H1 (cell line): ENCODE measurements around the gene PEX14. TPM values are rescaled to one million over a fixed set of nuclear protein-coding genes. Genes with fewer than 3 reads are reported as not detected.

Source experiments
- CTCF ChIA-PET: fragments of 300-600 bp; sonication (Branson Sonifier 250); formaldehyde crosslinking; loops from one replicate; lab custom pipeline; 2021; ENCODE audit not compliant: partially characterized antibody; lab: Charles Lee
- POLR2A ChIA-PET: fragments of 300-600 bp; sonication (Branson Sonifier 250); formaldehyde crosslinking; loops from one replicate; lab custom pipeline; 2021; ENCODE audit warnings: inconsistent platforms; ENCODE audit not compliant: partially characterized antibody; lab: Charles Lee
- DNase-seq, 2 experiments: peaks; one replicate each; pipeline versions ENCODE4 v3.0.0 to v3.0.0-alpha.2; 2010 to 2022; ENCODE audit warnings: low spot score in 2 of 2, low read depth in 1 of 2, mixed read lengths in 1 of 2
- FAIRE-seq: peaks from 2 replicates; lab custom pipeline; 2011; peaks lifted over from hg19 to GRCh38; lab: Jason Lieb, UNC
- H2AFZ ChIP-seq: 2 replicates; pipeline ENCODE4 v1.8.1; 2012; ENCODE audit warnings: low read length, inconsistent platforms
- H2AK5ac ChIP-seq: 2 replicates; pipeline ENCODE4 v1.6.1; 2013; ENCODE audit warnings: low read depth, low read length
- H2BK120ac ChIP-seq: replicated peaks from 2 replicates; pipeline ENCODE3; 2013; ENCODE audit warnings: low read depth, low read length, inconsistent platforms
- H2BK12ac ChIP-seq: 2 replicates; pipeline ENCODE4 v1.6.1; 2013; ENCODE audit warnings: low read depth, low read length
- H2BK15ac ChIP-seq: 2 replicates; pipeline ENCODE4 v1.6.1; 2013; ENCODE audit warnings: low read length
- H2BK20ac ChIP-seq: 2 replicates; pipeline ENCODE4 v1.6.1; 2013; ENCODE audit warnings: low read length
- H2BK5ac ChIP-seq: 2 replicates; pipeline ENCODE4 v1.6.1; 2013; ENCODE audit warnings: low read depth, low read length
- H3K14ac ChIP-seq: 2 replicates; pipeline ENCODE4 v1.6.1; 2013; ENCODE audit warnings: inconsistent platforms; ENCODE audit not compliant: insufficient read length
- H3K18ac ChIP-seq: 2 replicates; pipeline ENCODE4 v1.6.1; 2013; ENCODE audit warnings: low read length; ENCODE audit errors: extremely low read depth
- H3K23ac ChIP-seq: 2 replicates; pipeline ENCODE4 v1.6.1; 2013; ENCODE audit warnings: inconsistent platforms; ENCODE audit not compliant: insufficient read length
- H3K23me2 ChIP-seq: 2 replicates; pipeline ENCODE4 v1.6.1; 2013; ENCODE audit warnings: low read depth, low read length
- H3K27ac ChIP-seq: 2 replicates; pipeline ENCODE4 v1.6.1; 2011; ENCODE audit warnings: low read depth, low read length, inconsistent platforms
- H3K27me3 ChIP-seq, 4 experiments: replicated peaks in 1 of 4; 1 replicate in 1 of 4; 2 replicates in 3 of 4; pipeline versions ENCODE4 v1.6.1 to v1.8.1; 2011 to 2013; ENCODE audit warnings: low read length in 3 of 4, mild to moderate bottlenecking in 3 of 4, inconsistent platforms in 2 of 4, mixed read lengths in 2 of 4, moderate library complexity in 1 of 4; ENCODE audit not compliant: control insufficient read depth in 3 of 4, insufficient read depth in 3 of 4; ENCODE audit errors: extremely low read depth in 1 of 4
- H3K36me3 ChIP-seq, 4 experiments: 2 replicates each; pipeline versions ENCODE4 v1.6.1 to v1.8.1; 2011 to 2013; ENCODE audit warnings: mild to moderate bottlenecking in 4 of 4, low read length in 3 of 4, moderate library complexity in 2 of 4, control low read depth in 1 of 4, inconsistent platforms in 1 of 4; ENCODE audit not compliant: insufficient read depth in 4 of 4, control insufficient read depth in 2 of 4
- H3K4ac ChIP-seq: replicated peaks from 2 replicates; pipeline ENCODE3; 2013; ENCODE audit warnings: low read length, low read depth, mixed read lengths, inconsistent platforms; ENCODE audit not compliant: insufficient read length
- H3K4me1 ChIP-seq, 4 experiments: replicated peaks in 1 of 4; 1 replicate in 1 of 4; 2 replicates in 3 of 4; pipeline versions ENCODE4 v1.6.1 to v1.8.1; 2011 to 2013; ENCODE audit warnings: low read length in 3 of 4, inconsistent platforms in 2 of 4, mixed read lengths in 1 of 4; ENCODE audit not compliant: insufficient read depth in 4 of 4, control insufficient read depth in 3 of 4
- H3K4me2 ChIP-seq, 2 experiments: 2 replicates each; pipeline versions ENCODE4 v1.6.1 to v1.8.1; 2011 to 2013; ENCODE audit warnings: low read depth in 2 of 2, low read length in 2 of 2, control low read depth in 1 of 2, inconsistent platforms in 1 of 2, mild to moderate bottlenecking in 1 of 2; ENCODE audit not compliant: insufficient read depth in 1 of 2
- H3K4me3 ChIP-seq, 4 experiments: fragments of 200-600, 300-600 bp in 1 of 4; sonication (generic), shearing (Covaris generic), sonication (Bioruptor Twin) in 1 of 4; 2 replicates each; pipeline versions ENCODE4 v1.5.1 to v1.8.1; 2011 to 2016; ENCODE audit warnings: low read length in 4 of 4, low read depth in 3 of 4, control low read depth in 2 of 4, inconsistent platforms in 2 of 4, mild to moderate bottlenecking in 2 of 4, mixed read lengths in 1 of 4, moderate library complexity in 1 of 4; ENCODE audit not compliant: insufficient read depth in 2 of 4; ENCODE audit errors: extremely low read depth in 1 of 4
- H3K56ac ChIP-seq: replicated peaks from 2 replicates; pipeline ENCODE3; 2013; ENCODE audit warnings: low read depth, mild to moderate bottlenecking, mixed read lengths, low read length, inconsistent platforms; ENCODE audit not compliant: insufficient read length
- H3K79me1 ChIP-seq: 2 replicates; pipeline ENCODE4 v1.6.1; 2013; ENCODE audit warnings: low read depth, low read length, control low read depth
- H3K79me2 ChIP-seq, 2 experiments: 2 replicates each; pipeline versions ENCODE4 v1.6.1 to v1.8.1; 2012 to 2013; ENCODE audit warnings: low read length in 2 of 2, mild to moderate bottlenecking in 2 of 2, inconsistent platforms in 1 of 2; ENCODE audit not compliant: insufficient read depth in 2 of 2, control insufficient read depth in 1 of 2
- H3K9ac ChIP-seq, 4 experiments: replicated peaks in 1 of 4; 1 replicate in 1 of 4; 2 replicates in 3 of 4; pipeline versions ENCODE4 v1.6.1 to v1.8.1; 2011 to 2013; ENCODE audit warnings: low read depth in 3 of 4, low read length in 3 of 4, control low read depth in 2 of 4, mild to moderate bottlenecking in 2 of 4, moderate library complexity in 2 of 4, inconsistent platforms in 1 of 4; ENCODE audit errors: extremely low read depth in 1 of 4
- H3K9me3 ChIP-seq, 2 experiments: 2 replicates each; pipeline versions ENCODE4 v1.6.1 to v1.8.1; 2012 to 2013; ENCODE audit warnings: mild to moderate bottlenecking in 2 of 2, moderate library complexity in 2 of 2, control low read depth in 1 of 2, inconsistent platforms in 1 of 2, low read depth in 1 of 2, low read length in 1 of 2, mixed read lengths in 1 of 2; ENCODE audit not compliant: insufficient read depth in 2 of 2
- H4K20me1 ChIP-seq, 2 experiments: replicated peaks in 1 of 2; 2 replicates each; pipeline versions ENCODE3 to v1.8.1; 2011 to 2013; ENCODE audit warnings: inconsistent platforms in 2 of 2, low read length in 2 of 2, mild to moderate bottlenecking in 1 of 2; ENCODE audit not compliant: insufficient read depth in 2 of 2, control insufficient read depth in 1 of 2
- H4K5ac ChIP-seq: 2 replicates; pipeline ENCODE4 v1.6.1; 2013; ENCODE audit warnings: low read length, low read depth, mixed read lengths, inconsistent platforms; ENCODE audit not compliant: insufficient read length
- H4K8ac ChIP-seq: 2 replicates; pipeline ENCODE4 v1.8.0; 2013; ENCODE audit warnings: mild to moderate bottlenecking, moderate library complexity, low read length, inconsistent platforms; ENCODE audit not compliant: insufficient read depth; ENCODE audit errors: extremely low read depth
- H4K91ac ChIP-seq: replicated peaks from 2 replicates; pipeline ENCODE3; 2013; ENCODE audit warnings: low read length, mixed read lengths, inconsistent platforms; ENCODE audit not compliant: insufficient read length
- ATF2 ChIP-seq: IDR thresholded peaks from 2 replicates; pipeline ENCODE4 v1.6.1; 2012; ENCODE audit warnings: low read length, inconsistent platforms
- CEBPB ChIP-seq: IDR thresholded peaks from 2 replicates; pipeline ENCODE4 v1.6.1; 2012; ENCODE audit warnings: low read depth, low read length
- CHD1 ChIP-seq: IDR thresholded peaks from 2 replicates; pipeline ENCODE4 v1.6.1; 2012; ENCODE audit warnings: low read depth, low read length, improper control_type of control experiment
- GTF2F1 ChIP-seq: IDR thresholded peaks from 2 replicates; pipeline ENCODE4 v1.6.1; 2012; ENCODE audit warnings: low read depth, low read length, improper control_type of control experiment, borderline replicate concordance
- MAX ChIP-seq: IDR thresholded peaks from 2 replicates; pipeline ENCODE4 v1.6.1; 2012; ENCODE audit warnings: inconsistent platforms
- NANOG ChIP-seq: IDR thresholded peaks from 2 replicates; pipeline ENCODE4 v1.6.1; 2011; ENCODE audit warnings: low read length, low read depth, mild to moderate bottlenecking, inconsistent platforms; ENCODE audit not compliant: insufficient read depth, poor library complexity, severe bottlenecking
- RXRA ChIP-seq: IDR thresholded peaks from 2 replicates; pipeline ENCODE4 v1.6.1; 2011; ENCODE audit warnings: low read depth, mild to moderate bottlenecking, low read length, moderate library complexity; ENCODE audit not compliant: insufficient read depth
- SAP30 ChIP-seq: fragments of 300-600 bp; sonication (generic); IDR thresholded peaks from 2 replicates; pipeline ENCODE4 v1.7.1; 2012; ENCODE audit warnings: low read length, moderate library complexity, mild to moderate bottlenecking, inconsistent platforms; ENCODE audit not compliant: insufficient read depth, insufficient replicate concordance
- SIX5 ChIP-seq: IDR thresholded peaks from 2 replicates; pipeline ENCODE4 v1.6.1; 2011; ENCODE audit warnings: mild to moderate bottlenecking, low read depth, low read length
- TAF1 ChIP-seq: IDR thresholded peaks from 2 replicates; pipeline ENCODE4 v1.6.1; 2011; ENCODE audit warnings: mild to moderate bottlenecking, low read depth, low read length
- TCF12 ChIP-seq: IDR thresholded peaks from 2 replicates; pipeline ENCODE4 v1.6.1; 2011; ENCODE audit warnings: low read depth, mild to moderate bottlenecking, low read length
- WGBS, 2 experiments: shearing (Covaris generic) in 1 of 2; methylation state at CpG; one replicate each; pipeline versions ENCODE4 v1.1.6 to v1.1.7; 2013 to 2015; ENCODE audit warnings: low lambda C conversion rate in 2 of 2, mixed read lengths in 2 of 2, inconsistent platforms in 1 of 2, low coverage in 1 of 2, missing lambda C conversion rate in 1 of 2; ENCODE audit not compliant: insufficient replicate concordance in 2 of 2, insufficient coverage in 1 of 2, insufficient read length in 1 of 2; ENCODE audit errors: extremely low coverage in 1 of 2, missing lambda C conversion rate in 1 of 2; 5-methylcytosine and 5-hydroxymethylcytosine counted together
- polyA plus RNA-seq, 7 experiments: library from polyadenylated mRNA; depleted of rRNA in 3 of 7; stranded (reverse) in 5 of 7; unstranded in 2 of 7; fragments of >200 nt in 5 of 7; fragments of 200-250 nt in 2 of 7; gene quantifications; 1 replicate in 5 of 7; 2 replicates in 1 of 7; 4 replicates in 1 of 7; pipeline versions ENCODE4 v1.2.1 to v1.2.3, GENCODE V29; 2011 to 2013; ENCODE audit warnings: missing spikeins in 2 of 7, mixed read lengths in 2 of 7
- total RNA-seq: library from RNA; stranded (reverse); fragmentation: NEBNext Ultra II Directional; extraction: Animal tissue kit (Norgen Biotek cat#: 25700); gene quantifications from 2 replicates; pipeline ENCODE4 v1.2.1, GENCODE V29; 2021

Gene PEX14
- total and polyA plus RNA-seq, 2 of the 8 experiments (the other 6 are each of a cell fraction or from before 2014, with no cell fraction given): 13.0 to 19.8 TPM

GRCh38 chr1:10671622-10672342, 197.0 kb downstream of the PEX14 start:
- Histone ChIP-seq H3K79me1 (no peaks in the 10 kb centered on the region), H3K27me3 (no peaks in the 10 kb centered on the region), H3K9ac (no peak overlapping the region), H3K18ac (peak overlapping the region; percentile 6), H3K9me3 (no peaks in the 10 kb centered on the region), H4K91ac (no peak overlapping the region), H3K14ac (no peak overlapping the region), H4K20me1 (no peaks in the 10 kb centered on the region), H2BK120ac (no peak overlapping the region), H2AK5ac (no peak overlapping the region), H3K4me3 (no peak overlapping the region), H3K27ac (no peak overlapping the region), H2BK20ac (no peak overlapping the region), H3K4ac (no peak overlapping the region), H2AFZ (no peak overlapping the region), H3K4me2 (no peak overlapping the region), H2BK12ac (peak overlapping the region; percentile 90; the same call in 1 of the 2 replicates), H3K23me2 (no peaks in the 10 kb centered on the region), H2BK15ac (no peak overlapping the region), H2BK5ac (no peak overlapping the region; the same call in 1 of the 2 replicates), H4K8ac (peak overlapping the region; percentile 73), H3K23ac (no peak overlapping the region), H4K5ac (no peak overlapping the region), H3K79me2 (no peaks in the 10 kb centered on the region), H3K4me1 (peaks cover 0 to 21% (median 9%) of the 10 kb centered on the region in 4 experiments; a peak in 6 of 7 replicates), H3K36me3 (no peaks in the 10 kb centered on the region), H3K56ac (no peak overlapping the region)
- FAIRE-seq (no peak), DNase-seq (no peak)
- WGBS, 2 experiments: 93% methylated on average over 20 of the region's 27 CpGs; no CpG with 5 or more reads in 1 of the 2 experiments
- ChIA-PET CTCF (interaction anchor here (0.6 kb wide), 1 partner anchor 235 kb away, joined by 8 read pairs; no protein-coding TSS in a partner anchor), POLR2A (interaction anchor here (0.9 kb wide), 1 partner anchor 10 kb away, joined by 3 read pairs; no protein-coding TSS in a partner anchor)
- TF ChIP-seq CHD1 (no peak), CEBPB (no peak), RXRA (no peak), MAX (no peak), SIX5 (no peak), GTF2F1 (no peak), TCF12 (no peak), SAP30 (no peak), ATF2 (no peak), TAF1 (no peak), NANOG (no peak)
